HFFc6 (cell line): ENCODE measurements around the gene RRAD. TPM values are rescaled to one million over a fixed set of nuclear protein-coding genes. Genes with fewer than 3 reads are reported as not detected.
A peak's percentile ranks its signal among the peaks of the same experiment; 100 is the strongest.

Experiments
- DNase-seq: peaks from one replicate; pipeline ENCODE4 v3.0.0-alpha.2; 2018
- H3K27ac Mint-ChIP-seq: 2 replicates; pipeline ENCODE4 v1.8.0; 2020; ENCODE audit warnings: mild to moderate bottlenecking, mixed read lengths
- H3K27me3 Mint-ChIP-seq: 2 replicates; pipeline ENCODE4 v1.8.0; 2021; ENCODE audit warnings: mild to moderate bottlenecking, moderate library complexity, mixed read lengths; ENCODE audit not compliant: insufficient read depth
- H3K36me3 Mint-ChIP-seq: 2 replicates; pipeline ENCODE4 v1.8.0; 2021; ENCODE audit warnings: low read depth, mixed read lengths
- H3K4me1 Mint-ChIP-seq: 2 replicates; pipeline ENCODE4 v1.8.0; 2020; ENCODE audit warnings: low read depth, mixed read lengths
- H3K4me3 Mint-ChIP-seq: 2 replicates; pipeline ENCODE4 v1.8.0; 2020; ENCODE audit warnings: mild to moderate bottlenecking, moderate library complexity, mixed read lengths
- H3K9me3 Mint-ChIP-seq: 2 replicates; pipeline ENCODE4 v1.8.0; 2020; ENCODE audit warnings: mild to moderate bottlenecking, mixed read lengths
- total RNA-seq, 6 experiments: library from RNA; stranded (reverse); fragmentation: NEBNext Ultra II Directional; extraction: Animal tissue kit (Norgen Biotek cat#: 25700); gene quantifications; 2 replicates in 1 of 6; 3 replicates in 5 of 6; pipeline ENCODE4 v1.2.3, GENCODE V29; 2021
- TF ChIP-seq, protein P1 (sequence below): fragments of 200-600 bp; sonication (generic); IDR thresholded peaks from 2 replicates; pipeline ENCODE4 v1.5.0; 2021; ENCODE audit warnings: antibody characterized with exemption, mild to moderate bottlenecking

Gene RRAD
- total RNA-seq, 6 experiments from 2014 or later, result 0.52 to 2.0 (median 1.5) TPM

DNA sequence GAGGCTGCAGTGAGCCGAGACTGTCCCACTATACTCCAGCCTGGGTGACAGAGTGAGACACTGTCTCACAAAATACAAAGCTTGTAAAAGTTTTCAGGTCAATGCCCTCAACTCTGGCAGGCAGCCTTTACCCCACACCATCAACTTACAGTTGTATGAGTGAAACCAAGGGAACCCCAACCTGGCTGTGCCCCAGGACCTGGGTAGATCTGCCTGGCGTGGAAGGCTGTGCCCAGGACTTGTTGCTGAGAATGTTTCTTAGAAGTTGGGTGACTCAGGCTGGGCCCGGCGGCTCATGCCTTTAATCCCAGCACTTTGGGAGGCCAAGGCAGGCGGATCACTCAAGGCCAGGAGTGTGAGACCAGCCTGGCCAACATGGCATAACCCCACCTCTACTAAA, 43.5 kb upstream of the RRAD start:
- DNase-seq, result no peak
- Mint-ChIP-seq H3K4me1 (peaks cover 14% of the 10 kb centered on the region), H3K27ac (no peak overlapping the region), H3K27me3 (peaks cover 24% of the 10 kb centered on the region), H3K9me3 (no peaks in the 10 kb centered on the region), H3K36me3 (no peaks in the 10 kb centered on the region), H3K4me3 (no peak overlapping the region)
- TF ChIP-seq, protein P1, sequence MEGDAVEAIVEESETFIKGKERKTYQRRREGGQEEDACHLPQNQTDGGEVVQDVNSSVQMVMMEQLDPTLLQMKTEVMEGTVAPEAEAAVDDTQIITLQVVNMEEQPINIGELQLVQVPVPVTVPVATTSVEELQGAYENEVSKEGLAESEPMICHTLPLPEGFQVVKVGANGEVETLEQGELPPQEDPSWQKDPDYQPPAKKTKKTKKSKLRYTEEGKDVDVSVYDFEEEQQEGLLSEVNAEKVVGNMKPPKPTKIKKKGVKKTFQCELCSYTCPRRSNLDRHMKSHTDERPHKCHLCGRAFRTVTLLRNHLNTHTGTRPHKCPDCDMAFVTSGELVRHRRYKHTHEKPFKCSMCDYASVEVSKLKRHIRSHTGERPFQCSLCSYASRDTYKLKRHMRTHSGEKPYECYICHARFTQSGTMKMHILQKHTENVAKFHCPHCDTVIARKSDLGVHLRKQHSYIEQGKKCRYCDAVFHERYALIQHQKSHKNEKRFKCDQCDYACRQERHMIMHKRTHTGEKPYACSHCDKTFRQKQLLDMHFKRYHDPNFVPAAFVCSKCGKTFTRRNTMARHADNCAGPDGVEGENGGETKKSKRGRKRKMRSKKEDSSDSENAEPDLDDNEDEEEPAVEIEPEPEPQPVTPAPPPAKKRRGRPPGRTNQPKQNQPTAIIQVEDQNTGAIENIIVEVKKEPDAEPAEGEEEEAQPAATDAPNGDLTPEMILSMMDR, result no peak

DNA sequence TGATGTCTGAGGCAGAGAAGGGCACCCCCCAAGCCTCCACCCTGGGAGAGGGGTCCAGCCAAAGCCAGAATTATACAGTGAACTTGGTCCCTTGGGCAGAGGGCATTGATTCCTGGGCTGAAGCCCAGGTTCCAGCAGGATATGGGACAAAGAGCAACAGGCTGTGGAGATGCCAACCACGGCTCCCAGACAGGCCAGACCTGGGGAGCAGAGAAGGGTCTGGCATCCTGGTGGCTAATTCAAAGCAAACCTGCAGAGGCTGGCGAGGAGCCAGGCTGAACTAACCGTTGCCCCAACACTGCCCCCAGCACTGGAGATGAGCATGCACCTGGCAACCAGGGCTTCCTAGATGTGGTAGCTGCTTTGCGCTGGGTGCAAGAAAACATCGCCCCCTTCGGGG, 38.7 kb upstream of the RRAD start:
- no peaks in the 10 kb centered on the region for H3K4me1 Mint-ChIP-seq
- DNase-seq, result no peak
- H3K36me3 Mint-ChIP-seq, result no peaks in the 10 kb centered on the region
- no peaks in the 10 kb centered on the region for H3K9me3 Mint-ChIP-seq
- H3K27ac Mint-ChIP-seq, result no peak overlapping the region
- H3K27me3 Mint-ChIP-seq, result peaks cover 33% of the 10 kb centered on the region
- no peak overlapping the region for H3K4me3 Mint-ChIP-seq
- TF ChIP-seq, protein P1, result no peak; the same call in 1 of the 2 replicates

DNA sequence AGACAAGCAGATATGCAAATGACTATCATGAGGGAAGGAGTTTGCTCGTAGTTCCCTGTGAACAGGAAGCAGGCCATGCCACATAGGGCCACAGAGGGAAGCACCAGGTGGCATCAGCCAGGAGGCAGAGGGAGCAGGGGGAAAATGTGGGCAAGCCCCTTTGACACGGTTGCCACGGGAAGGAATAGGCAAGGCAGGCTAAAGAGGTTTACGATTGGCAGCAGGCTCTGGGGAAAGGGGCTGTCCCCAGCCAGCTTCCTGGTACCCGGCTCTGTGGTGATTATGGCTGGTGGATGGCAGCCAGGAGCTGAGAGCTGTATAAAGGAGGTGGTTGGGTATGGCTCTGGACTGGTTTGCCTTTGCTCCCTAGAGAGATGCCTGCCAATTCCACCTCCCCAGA, 36.6 kb upstream of the RRAD start:
- Mint-ChIP-seq H3K4me1 (no peaks in the 10 kb centered on the region), H3K9me3 (no peaks in the 10 kb centered on the region), H3K27me3 (peaks cover 33% of the 10 kb centered on the region), H3K36me3 (no peaks in the 10 kb centered on the region), H3K4me3 (no peak overlapping the region), H3K27ac (no peak overlapping the region)
- TF ChIP-seq, protein P1, result no peak
- DNase-seq, result no peak

DNA sequence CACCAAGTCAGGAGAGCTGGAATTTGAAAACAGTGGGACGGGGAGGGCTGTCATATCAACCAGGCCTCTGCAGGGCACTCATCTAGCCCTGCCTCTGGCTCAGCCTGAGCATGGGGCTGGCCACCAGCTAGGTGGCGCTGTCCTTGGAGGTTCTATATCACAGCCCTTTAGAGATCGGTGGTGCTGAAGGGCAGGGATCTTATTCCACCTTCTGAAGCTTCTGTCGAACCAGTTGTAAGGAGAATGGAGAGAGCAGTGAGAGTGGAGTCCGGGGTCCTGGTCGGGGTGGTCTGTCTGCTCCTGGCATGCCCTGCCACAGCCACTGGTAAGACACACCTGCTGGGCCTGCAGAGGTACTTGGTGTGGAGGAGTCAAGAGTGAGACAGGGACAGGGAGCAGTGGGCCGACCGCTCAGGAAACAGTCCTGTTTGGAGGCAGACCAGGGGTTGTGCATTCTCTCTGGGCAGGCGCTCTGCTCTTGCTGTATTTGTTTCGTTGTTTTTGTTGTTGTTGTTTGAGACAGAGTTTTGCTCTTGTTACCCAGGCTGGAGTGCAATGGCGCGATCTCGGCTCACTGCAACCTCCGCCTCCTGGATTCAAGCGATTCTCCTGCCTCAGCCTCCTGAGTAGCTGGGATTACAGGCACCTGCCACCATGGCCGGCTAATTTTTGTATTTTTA, 35.9 kb upstream of the RRAD start, which contains the start of gene CES3:
TSS of gene CES3 (plus strand) at position 202 of the 680 bp plus-strand sequence. CDS start at position 244, 42 bp downstream.
- Mint-ChIP-seq H3K36me3 (no peaks in the 10 kb centered on the region), H3K9me3 (no peaks in the 10 kb centered on the region), H3K4me1 (no peaks in the 10 kb centered on the region), H3K4me3 (no peak within 1 kb of the TSS), H3K27ac (peak within 1 kb of the TSS; percentile 31; the same call in 1 of the 2 replicates), H3K27me3 (peaks cover 30% of the 10 kb centered on the region)
- TF ChIP-seq, protein P1, result peak; percentile 89
- DNase-seq, result peak; percentile 63

DNA sequence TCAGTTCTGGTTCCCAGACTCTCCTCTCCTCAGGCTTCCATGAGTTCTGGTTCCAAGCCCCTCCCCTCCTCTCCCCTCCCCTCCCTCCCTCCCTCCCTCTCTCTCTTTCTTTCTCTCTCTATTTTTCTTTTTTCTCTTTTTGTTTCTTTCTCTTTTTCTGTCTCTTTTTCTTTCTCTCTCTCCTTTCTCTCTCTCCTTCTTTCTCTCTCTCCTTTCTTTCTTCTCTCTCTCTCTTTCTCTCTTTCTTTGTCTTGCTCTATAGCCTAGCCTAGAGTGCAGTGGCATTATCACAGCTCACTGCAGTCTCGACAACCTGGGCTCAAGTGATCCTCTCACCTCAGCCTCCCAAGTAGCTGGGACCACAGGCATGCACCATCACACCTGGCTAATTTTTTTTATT, 34.9 kb upstream of the RRAD start:
- H3K4me3 Mint-ChIP-seq, result no peak overlapping the region
- TF ChIP-seq, protein P1, result no peak
- H3K4me1 Mint-ChIP-seq, result no peaks in the 10 kb centered on the region
- peaks cover 27% of the 10 kb centered on the region for H3K27me3 Mint-ChIP-seq
- no peak for DNase-seq
- H3K27ac Mint-ChIP-seq, result peak overlapping the region; percentile 31; the same call in 1 of the 2 replicates
- no peaks in the 10 kb centered on the region for H3K9me3 Mint-ChIP-seq
- H3K36me3 Mint-ChIP-seq, result no peaks in the 10 kb centered on the region
